K562 (cell line): ENCODE data around the gene OBSL1. TPM values are rescaled to one million over a fixed set of nuclear protein-coding genes. Genes with fewer than 3 reads are reported as not detected.

ENCODE experiments used
- ARID3A ChIP-seq: IDR thresholded peaks from 2 replicates; pipeline ENCODE4 v1.6.1; 2012; ENCODE audit warnings: low read depth, low read length, improper control_type of control experiment, borderline replicate concordance
- BRCA1 ChIP-seq, 2 experiments: fragments of 450-650 bp in 1 of 2; sonication (generic) in 1 of 2; formaldehyde crosslinking in 1 of 2; IDR thresholded peaks; 2 replicates each; pipeline versions ENCODE4 v1.5.0 to v1.6.1; 2017 to 2020; ENCODE audit warnings: mild to moderate bottlenecking in 1 of 2, missing genetic modification reagents in 1 of 2
- CBX1 ChIP-seq: sonication (generic); IDR thresholded peaks from 2 replicates; pipeline ENCODE4 v1.6.1; 2016; ENCODE audit warnings: antibody characterized with exemption, low read depth, mild to moderate bottlenecking
- CHD4 ChIP-seq: fragments of 200-600 bp; sonication (generic); IDR thresholded peaks from 3 replicates; pipeline ENCODE4 v1.6.1; 2012; ENCODE audit warnings: low read depth, mild to moderate bottlenecking, mixed read lengths, low read length, inconsistent platforms; ENCODE audit not compliant: insufficient read depth, insufficient replicate concordance, poor library complexity, severe bottlenecking
- GATAD2B ChIP-seq: fragments of 450-650 bp; IDR thresholded peaks from 2 replicates; pipeline ENCODE4 v1.6.1; 2017; ENCODE audit warnings: mild to moderate bottlenecking, borderline replicate concordance
- NBN ChIP-seq: fragments of 450-650 bp; IDR thresholded peaks from 2 replicates; pipeline ENCODE4 v1.6.1; 2016; ENCODE audit warnings: low read depth, mild to moderate bottlenecking
- PRDM10 ChIP-seq: fragments of 450-650 bp; IDR thresholded peaks from 2 replicates; pipeline ENCODE4 v1.6.1; 2018; ENCODE audit not compliant: partially characterized antibody
- TAF1 ChIP-seq: IDR thresholded peaks from 2 replicates; pipeline ENCODE4 v1.6.1; 2011; ENCODE audit warnings: mild to moderate bottlenecking, low read length, moderate library complexity; ENCODE audit not compliant: insufficient read depth, control insufficient read depth, severe bottlenecking; ENCODE audit errors: extremely low read depth
- TCF3 ChIP-seq: sonication (generic); formaldehyde crosslinking; IDR thresholded peaks from 2 replicates; pipeline ENCODE4 v1.4.0; 2020; ENCODE audit warnings: mild to moderate bottlenecking, missing genetic modification reagents
- TEAD1 ChIP-seq, 2 experiments: fragments of 450-650 bp in 1 of 2; sonication (generic) in 1 of 2; formaldehyde crosslinking; IDR thresholded peaks; 2 replicates each; pipeline versions ENCODE4 v1.4.0 to v1.8.0; 2020 to 2022; ENCODE audit warnings: mild to moderate bottlenecking in 2 of 2, missing genetic modification reagents in 1 of 2
- TEAD2 ChIP-seq: fragments of 450-650 bp; IDR thresholded peaks from 2 replicates; pipeline ENCODE4 v1.6.1; 2016; ENCODE audit warnings: missing genetic modification characterization, control low read depth, missing compliant biosample characterization
- TFAM ChIP-seq: fragments of 250-450 bp; sonication (Bioruptor Pico); conservative IDR thresholded peaks from 2 replicates; pipeline ENCODE4 v1.5.0; 2021; ENCODE audit warnings: mild to moderate bottlenecking, moderate library complexity
- ZNF212 ChIP-seq: fragments of 450-650 bp; formaldehyde crosslinking; IDR thresholded peaks from 2 replicates; pipeline ENCODE4 v1.4.0; 2020; ENCODE audit warnings: mild to moderate bottlenecking
- polyA plus RNA-seq, 8 experiments: library from polyadenylated mRNA; depleted of rRNA in 4 of 8; stranded (reverse) in 5 of 8; unstranded in 3 of 8; fragments of >200 nt; fragmentation: Nextera tagmentation in 2 of 8; fragmentation: Illumina TruSeq in 1 of 8; extraction: Ambion mirVana in 2 of 8; extraction: Trizol in 1 of 8; gene quantifications; 2 replicates each; pipeline versions ENCODE4 v1.2.1 to v1.2.3, GENCODE V29; 2011 to 2014; ENCODE audit warnings: inconsistent platforms in 1 of 8, missing spikeins in 1 of 8
- total RNA-seq, 7 experiments: library from RNA; depleted of rRNA in 6 of 7; stranded (reverse); fragments of >200 nt in 6 of 7; fragmentation: Illumina TruSeq in 2 of 7; extraction: Trizol in 2 of 7; gene quantifications; 2 replicates each; pipeline versions ENCODE4 v1.2.1 to v1.2.3, GENCODE V29; 2011 to 2021; ENCODE audit warnings: low replicate concordance in 1 of 7
- TF ChIP-seq, protein P1 (sequence below): sonication (generic); formaldehyde crosslinking; IDR thresholded peaks from 2 replicates; pipeline ENCODE4 v1.9.0; 2022; ENCODE audit warnings: mild to moderate bottlenecking, missing genetic modification reagents
- TF ChIP-seq, protein P2 (sequence below): sonication (generic); formaldehyde crosslinking; IDR thresholded peaks from 2 replicates; pipeline ENCODE4 v1.8.0; 2022; ENCODE audit warnings: missing genetic modification reagents, mild to moderate bottlenecking, moderate library complexity, borderline replicate concordance

The OBSL1 gene
- total and polyA plus RNA-seq, 9 of the 15 experiments (the other 6 are each of a cell fraction or from before 2014, with no cell fraction given): 1.2 to 26.6 (median 8.6) TPM

- TF ChIP-seq TFAM (CRISPR knock-in tag) (no peak), PRDM10 (peak; percentile 36), TEAD1 (CRISPR knock-in tag; IDR thresholded peaks at IDR 0.05) (0 out of 4 replicates have a peak, but pooled peaks of 1 of the 2 experiments have one; percentile 44), CBX1 (0 out of 2 replicates have a peak, but pooled peaks have one; percentile 20), TCF3 (CRISPR knock-in tag) (peak; percentile 96), CHD4 (peak; percentile 39), TAF1 (no peak), ZNF212 (CRISPR knock-in tag) (no peak), ARID3A (peak; percentile 50; the same call in 1 of the 2 replicates), BRCA1 (IDR thresholded peaks at IDR 0.05) (no peak), BRCA1 (CRISPR knock-in tag; IDR thresholded peaks at IDR 0.05) (no peak), TEAD2 (tag) (no peak), GATAD2B (peak; percentile 45; the same call in 1 of the 2 replicates), NBN (peak; percentile 95)
- TF ChIP-seq, protein P1, sequence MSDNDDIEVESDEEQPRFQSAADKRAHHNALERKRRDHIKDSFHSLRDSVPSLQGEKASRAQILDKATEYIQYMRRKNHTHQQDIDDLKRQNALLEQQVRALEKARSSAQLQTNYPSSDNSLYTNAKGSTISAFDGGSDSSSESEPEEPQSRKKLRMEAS: peak; percentile 71
- TF ChIP-seq, protein P2, sequence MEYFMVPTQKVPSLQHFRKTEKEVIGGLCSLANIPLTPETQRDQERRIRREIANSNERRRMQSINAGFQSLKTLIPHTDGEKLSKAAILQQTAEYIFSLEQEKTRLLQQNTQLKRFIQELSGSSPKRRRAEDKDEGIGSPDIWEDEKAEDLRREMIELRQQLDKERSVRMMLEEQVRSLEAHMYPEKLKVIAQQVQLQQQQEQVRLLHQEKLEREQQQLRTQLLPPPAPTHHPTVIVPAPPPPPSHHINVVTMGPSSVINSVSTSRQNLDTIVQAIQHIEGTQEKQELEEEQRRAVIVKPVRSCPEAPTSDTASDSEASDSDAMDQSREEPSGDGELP (CRISPR knock-in tag): peak; percentile 98
Observed at GRCh38 chr2:219509780-219510511, 61.4 kb downstream of the OBSL1 start (continued).
